Left ventricle myocardium superior (tissue), 1 donor: ENCODE results near the gene NTF4. TPM values are rescaled to one million over a fixed set of nuclear protein-coding genes. Genes with fewer than 3 reads are reported as not detected.

ENCODE experiments used
- ATAC-seq: fragments of 200-7000 bp; cut with Tn5 transposase; one replicate; pipeline ENCODE4 v1.9.1; 2020; ENCODE audit warnings: mild to moderate bottlenecking, moderate library complexity
- DNase-seq: peaks from one replicate; pipeline ENCODE4 v3.0.0-alpha.2; 2020
- intact Hi-C: fragments of 100-400 bp; cut with micrococcal nuclease; formaldehyde crosslinking; loops from one replicate; pipeline ENCODE4 v1.11.0; 2022
- long read RNA-seq: library from polyadenylated mRNA; unstranded; transcript quantifications from one replicate; pipeline ENCODE4 v2.0.0, GENCODE V29; 2021
- total RNA-seq: library from RNA; stranded (reverse); fragmentation: NEBNext Ultra II Directional; extraction: Animal tissue kit (Norgen Biotek cat#: 25700); gene quantifications from one replicate; pipeline ENCODE4 v1.2.1, GENCODE V29; 2021
- donor health status: DM: no; HTN: yes; CAD: no; lungs with severe emphysema.

NTF4 gene
- total RNA-seq, result not detected
- long read RNA-seq, result 0 reads

GRCh38 chr19:49064768-49065611 lies at the start of gene NTF4:
Gene NTF4, minus strand, starts transcription at chr19:49064818. Its CDS starts 2,821 bp downstream, at chr19:49061997.
- ATAC-seq, result peak; percentile 71
- intact Hi-C loops, result no loop called here
- DNase-seq, result peak; percentile 44

- ATAC-seq, result peak; percentile 61
- intact Hi-C loops, result no loop called here
- peak; percentile 85 for DNase-seq
Measured at GRCh38 chr19:49113762-49114629, 49.4 kb upstream of the NTF4 start, which contains the start of gene LIN7B. Gene LIN7B, plus strand, starts transcription at chr19:49114370. Its CDS starts 35 bp downstream, at chr19:49114405.

GRCh38 chr19:49111218-49111998 lies 46.8 kb upstream of the NTF4 start:
- ATAC-seq, result no peak
- intact Hi-C loops, result no loop called here
- no peak for DNase-seq

GRCh38 chr19:49110567-49110966 lies 45.9 kb upstream of the NTF4 start:
- intact Hi-C loops, result no loop called here
- DNase-seq (no peak), ATAC-seq (no peak)

- intact Hi-C loops, result no loop called here
- DNase-seq (no peak), ATAC-seq (no peak)
Measured at GRCh38 chr19:49109569-49110233, 45.1 kb upstream of the NTF4 start.

- DNase-seq (no peak), ATAC-seq (no peak)
- intact Hi-C loops, result no loop called here
Measured at GRCh38 chr19:49109051-49109450, 44.4 kb upstream of the NTF4 start.

GRCh38 chr19:49107625-49108459 lies 43.2 kb upstream of the NTF4 start:
- peak; percentile 5 for ATAC-seq
- intact Hi-C loops, result no loop called here

GRCh38 chr19:49106648-49107135 lies 42.1 kb upstream of the NTF4 start:
- intact Hi-C loops, result no loop called here
- peak; percentile 75 for DNase-seq
- ATAC-seq, result peak; percentile 40

More at GRCh38 chr19:49107625-49108459, 43.2 kb upstream of the NTF4 start:
- no peak for DNase-seq

GRCh38 chr19:49104229-49104864 lies 39.7 kb upstream of the NTF4 start:
- no peak for DNase-seq
- intact Hi-C loops, result loop anchor here (5.0 kb wide), 1 partner anchor 103 kb away; no protein-coding TSS in a partner anchor
- ATAC-seq, result no peak

- DNase-seq (no peak), ATAC-seq (no peak)
- intact Hi-C loops, result loop anchor here (5.0 kb wide), 1 partner anchor 104 kb away; no protein-coding TSS in a partner anchor
Measured at GRCh38 chr19:49103331-49104085, 38.9 kb upstream of the NTF4 start.

GRCh38 chr19:49102303-49102702 lies 37.7 kb upstream of the NTF4 start:
- DNase-seq (no peak), ATAC-seq (no peak)
- intact Hi-C loops, result loop anchor here (5.0 kb wide), 1 partner anchor 105 kb away; no protein-coding TSS in a partner anchor

GRCh38 chr19:49101160-49101559 lies 36.5 kb upstream of the NTF4 start:
- intact Hi-C loops, result loop anchor here (5.0 kb wide), 1 partner anchor 106 kb away; no protein-coding TSS in a partner anchor
- DNase-seq, result no peak
- ATAC-seq, result no peak

GRCh38 chr19:49098795-49099194 lies 34.2 kb upstream of the NTF4 start:
- intact Hi-C loops, result loop anchor here (10.0 kb wide), 1 partner anchor 46 kb away; no protein-coding TSS in a partner anchor
- ATAC-seq (no peak), DNase-seq (no peak)

GRCh38 chr19:49097453-49098288 lies 33.1 kb upstream of the NTF4 start:
- ATAC-seq (peak; percentile 62), DNase-seq (peak; percentile 71)
- intact Hi-C loops, result loop anchor here (10.0 kb wide), 1 partner anchor 47 kb away; no protein-coding TSS in a partner anchor
